Measurements from ENCODE around the gene ADGRB2. TPM values are rescaled to one million over a fixed set of nuclear protein-coding genes. Genes with fewer than 3 reads are reported as not detected.
A peak's percentile ranks its signal among the peaks of the same experiment; 100 is the strongest.

Gene ADGRB2
- total RNA-seq, 4 donors from 2014 or later, result 2.4 to 14.3 (median 9.8) TPM

- H3K4me1 ChIP-seq, result peaks cover 16 to 59% of the 10 kb centered on the region in 2 donors
- WGBS, 2 donors, result 3% methylated on average over 23 to 29 of the region's 60 CpGs
- H3K27ac ChIP-seq, result no peak overlapping the region
- DNase-seq, result peak; percentile 83 to 85
- H3K9me3 ChIP-seq, result no peaks in the 10 kb centered on the region
- H3K36me3 ChIP-seq, result no peaks in the 10 kb centered on the region
- H3K4me3 ChIP-seq (replicated peaks in 1 of 3), result peak overlapping the region in 1 of 3 donors; percentile 41
- TF ChIP-seq POLR2A (IDR thresholded peaks at IDR 0.05) (no peak), CTCF (IDR thresholded peaks at IDR 0.05) (peak in 4 of 6 experiments; percentile 60 to 84 (median 79))
- H3K27me3 ChIP-seq, result no peaks in the 10 kb centered on the region
- intact Hi-C loops (cut with DNase I), result loop anchor here (10.0 kb wide), 1 partner anchor 202 kb away; no protein-coding TSS in a partner anchor
These were observed 1.1 kb downstream of the ADGRB2 start for GRCh38 chr1:31762726-31763670.

GRCh38 chr1:31762323-31762722 lies 1.8 kb downstream of the ADGRB2 start:
- peak overlapping the region in 1 of 3 donors; percentile 24 for H3K4me3 ChIP-seq (replicated peaks in 1 of 3)
- WGBS, 2 donors, result 28 to 32% methylated on average over 4 to 7 of the region's 7 CpGs

GRCh38 chr1:31761883-31762282 lies 2.3 kb downstream of the ADGRB2 start:
- TF ChIP-seq CTCF (IDR thresholded peaks at IDR 0.05) (no peak), POLR2A (IDR thresholded peaks at IDR 0.05) (no peak)
- Histone ChIP-seq H3K27ac (no peak overlapping the region), H3K4me3 (replicated peaks in 1 of 3) (no peak overlapping the region), H3K4me1 (peaks cover 16 to 50% of the 10 kb centered on the region in 2 donors), H3K27me3 (no peaks in the 10 kb centered on the region), H3K36me3 (no peaks in the 10 kb centered on the region), H3K9me3 (no peaks in the 10 kb centered on the region)
- intact Hi-C loops (cut with DNase I), result loop anchor here (10.0 kb wide), 1 partner anchor 203 kb away; no protein-coding TSS in a partner anchor
- no peak for DNase-seq
- 87 to 89% methylated on average over 6 of the region's 6 CpGs for WGBS, 2 donors

More at GRCh38 chr1:31762323-31762722, 1.8 kb downstream of the ADGRB2 start:
- Histone ChIP-seq H3K27me3 (no peaks in the 10 kb centered on the region), H3K27ac (no peak overlapping the region), H3K9me3 (no peaks in the 10 kb centered on the region), H3K4me1 (peaks cover 16 to 55% of the 10 kb centered on the region in 2 donors), H3K36me3 (no peaks in the 10 kb centered on the region)
- no peak for DNase-seq
- intact Hi-C loops (cut with DNase I), result loop anchor here (10.0 kb wide), 1 partner anchor 202 kb away; no protein-coding TSS in a partner anchor
- TF ChIP-seq POLR2A (IDR thresholded peaks at IDR 0.05) (no peak), CTCF (IDR thresholded peaks at IDR 0.05) (no peak)

- DNase-seq, result peak; percentile 62 to 76
- 5 to 8% methylated on average over 13 to 14 of the region's 63 CpGs for WGBS, 2 donors
- peak overlapping the region in 2 of 3 donors; percentile 34 to 79 for H3K4me3 ChIP-seq (replicated peaks in 1 of 3)
- no peaks in the 10 kb centered on the region for H3K27me3 ChIP-seq
- H3K9me3 ChIP-seq, result no peaks in the 10 kb centered on the region
- no peaks in the 10 kb centered on the region for H3K36me3 ChIP-seq
- peak in 1 of 2 donors; percentile 11 for TF ChIP-seq POLR2A (IDR thresholded peaks at IDR 0.05)
- no peak for TF ChIP-seq CTCF (IDR thresholded peaks at IDR 0.05)
- H3K4me1 ChIP-seq, result peaks cover 20 to 55% of the 10 kb centered on the region in 2 donors
- intact Hi-C loops (cut with DNase I), result loop anchor here (10.0 kb wide), 1 partner anchor 204 kb away; no protein-coding TSS in a partner anchor
- peak overlapping the region in 2 of 3 donors; percentile 36 to 39 for H3K27ac ChIP-seq
These were observed 3.4 kb downstream of the ADGRB2 start for GRCh38 chr1:31760471-31761470.
